Measurements from ENCODE around the gene MTR. TPM values are rescaled to one million over a fixed set of nuclear protein-coding genes. Genes with fewer than 3 reads are reported as not detected.

The MTR gene
- total RNA-seq, 4 donors from 2014 or later: 9.6 to 33.0 (median 24.8) TPM

DNA sequence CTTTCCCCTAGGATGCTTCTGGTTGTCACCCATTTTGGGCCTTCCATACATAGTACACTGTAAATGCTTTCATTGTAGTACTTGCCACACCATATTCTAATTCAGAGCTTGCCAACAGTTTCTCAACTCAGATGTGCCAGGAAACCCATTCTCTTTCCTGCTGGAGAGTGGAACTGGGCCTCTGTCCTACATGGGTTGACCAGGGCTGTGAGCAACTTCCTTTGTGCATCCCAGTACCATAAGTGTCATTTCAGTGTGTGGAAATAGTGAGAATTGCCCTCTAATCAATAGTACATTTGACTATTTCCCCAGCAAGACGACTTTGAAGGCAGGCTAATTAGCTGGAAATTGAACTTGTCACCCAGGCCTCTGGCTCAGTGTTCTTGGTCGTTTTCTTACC lies 74.8 kb downstream of the MTR start:
- Histone ChIP-seq H3K27ac (no peak overlapping the region), H3K36me3 (peaks cover 0 to 22% (median 0%) of the 10 kb centered on the region in 3 donors)
- TF ChIP-seq POLR2A (IDR thresholded peaks at IDR 0.05): no peak

GRCh38 chr1:236870721-236871120 lies 75.6 kb downstream of the MTR start:
- TF ChIP-seq POLR2A (IDR thresholded peaks at IDR 0.05): no peak
- TF ChIP-seq, protein P1, sequence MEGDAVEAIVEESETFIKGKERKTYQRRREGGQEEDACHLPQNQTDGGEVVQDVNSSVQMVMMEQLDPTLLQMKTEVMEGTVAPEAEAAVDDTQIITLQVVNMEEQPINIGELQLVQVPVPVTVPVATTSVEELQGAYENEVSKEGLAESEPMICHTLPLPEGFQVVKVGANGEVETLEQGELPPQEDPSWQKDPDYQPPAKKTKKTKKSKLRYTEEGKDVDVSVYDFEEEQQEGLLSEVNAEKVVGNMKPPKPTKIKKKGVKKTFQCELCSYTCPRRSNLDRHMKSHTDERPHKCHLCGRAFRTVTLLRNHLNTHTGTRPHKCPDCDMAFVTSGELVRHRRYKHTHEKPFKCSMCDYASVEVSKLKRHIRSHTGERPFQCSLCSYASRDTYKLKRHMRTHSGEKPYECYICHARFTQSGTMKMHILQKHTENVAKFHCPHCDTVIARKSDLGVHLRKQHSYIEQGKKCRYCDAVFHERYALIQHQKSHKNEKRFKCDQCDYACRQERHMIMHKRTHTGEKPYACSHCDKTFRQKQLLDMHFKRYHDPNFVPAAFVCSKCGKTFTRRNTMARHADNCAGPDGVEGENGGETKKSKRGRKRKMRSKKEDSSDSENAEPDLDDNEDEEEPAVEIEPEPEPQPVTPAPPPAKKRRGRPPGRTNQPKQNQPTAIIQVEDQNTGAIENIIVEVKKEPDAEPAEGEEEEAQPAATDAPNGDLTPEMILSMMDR (IDR thresholded peaks at IDR 0.05): no peak
- no peak for DNase-seq
- peaks cover 0 to 25% (median 0%) of the 10 kb centered on the region in 3 donors for H3K36me3 ChIP-seq

More for the DNA sequence above, 74.8 kb downstream of the MTR start:
- H3K4me3 ChIP-seq: no peak overlapping the region
- H3K27me3 ChIP-seq: no peaks in the 10 kb centered on the region
- no peaks in the 10 kb centered on the region for H3K9me3 ChIP-seq
- no peaks in the 10 kb centered on the region for H3K4me1 ChIP-seq
- DNase-seq: no peak

GRCh38 chr1:236872075-236872666 lies 77.1 kb downstream of the MTR start:
- Histone ChIP-seq H3K4me3 (no peak overlapping the region), H3K36me3 (peaks cover 0 to 39% (median 0%) of the 10 kb centered on the region in 3 donors), H3K27ac (no peak overlapping the region), H3K4me1 (no peaks in the 10 kb centered on the region), H3K9me3 (no peaks in the 10 kb centered on the region), H3K27me3 (no peaks in the 10 kb centered on the region)
- no peak for DNase-seq
- TF ChIP-seq POLR2A (IDR thresholded peaks at IDR 0.05): no peak
- TF ChIP-seq, protein P1 (IDR thresholded peaks at IDR 0.05): no peak

More at GRCh38 chr1:236870721-236871120, 75.6 kb downstream of the MTR start:
- H3K27me3 ChIP-seq: no peaks in the 10 kb centered on the region
- H3K27ac ChIP-seq: no peak overlapping the region
- no peak overlapping the region for H3K4me3 ChIP-seq
- no peaks in the 10 kb centered on the region for H3K4me1 ChIP-seq
- H3K9me3 ChIP-seq: no peaks in the 10 kb centered on the region

DNA sequence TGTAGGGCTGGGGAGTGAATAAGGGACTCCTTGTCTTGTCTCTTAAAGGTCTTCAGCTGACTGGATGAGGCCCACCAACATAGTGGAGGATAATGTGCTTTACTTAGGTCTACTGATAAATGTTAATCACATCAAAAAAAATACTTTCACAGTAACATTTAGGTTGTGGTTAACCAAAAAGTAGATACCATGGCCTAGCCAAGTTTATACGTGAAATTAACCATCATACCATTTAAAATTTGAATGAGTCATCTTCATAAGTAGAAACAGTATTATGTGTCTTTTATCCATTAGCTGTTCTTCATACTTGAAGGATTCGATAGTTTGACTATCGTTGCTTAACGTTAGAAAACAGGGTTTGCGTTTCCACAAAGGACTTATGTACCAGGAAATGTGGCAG lies 80.9 kb downstream of the MTR start:
- Histone ChIP-seq H3K9me3 (no peaks in the 10 kb centered on the region), H3K4me3 (no peak overlapping the region), H3K27ac (no peak overlapping the region), H3K27me3 (no peaks in the 10 kb centered on the region), H3K4me1 (no peaks in the 10 kb centered on the region), H3K36me3 (peaks cover 0 to 44% (median 0%) of the 10 kb centered on the region in 3 donors)
- TF ChIP-seq POLR2A (IDR thresholded peaks at IDR 0.05): no peak
- no peak for DNase-seq

- no peak overlapping the region for H3K4me3 ChIP-seq
- no peak overlapping the region for H3K27ac ChIP-seq
- no peak for TF ChIP-seq POLR2A (IDR thresholded peaks at IDR 0.05)
- TF ChIP-seq, protein P1 (IDR thresholded peaks at IDR 0.05): no peak
- H3K9me3 ChIP-seq: no peaks in the 10 kb centered on the region
- peaks cover 0 to 47% (median 0%) of the 10 kb centered on the region in 3 donors for H3K36me3 ChIP-seq
- H3K4me1 ChIP-seq: no peaks in the 10 kb centered on the region
- DNase-seq: no peak
- H3K27me3 ChIP-seq: no peaks in the 10 kb centered on the region
Observed at GRCh38 chr1:236877661-236878060, 82.6 kb downstream of the MTR start.

DNA sequence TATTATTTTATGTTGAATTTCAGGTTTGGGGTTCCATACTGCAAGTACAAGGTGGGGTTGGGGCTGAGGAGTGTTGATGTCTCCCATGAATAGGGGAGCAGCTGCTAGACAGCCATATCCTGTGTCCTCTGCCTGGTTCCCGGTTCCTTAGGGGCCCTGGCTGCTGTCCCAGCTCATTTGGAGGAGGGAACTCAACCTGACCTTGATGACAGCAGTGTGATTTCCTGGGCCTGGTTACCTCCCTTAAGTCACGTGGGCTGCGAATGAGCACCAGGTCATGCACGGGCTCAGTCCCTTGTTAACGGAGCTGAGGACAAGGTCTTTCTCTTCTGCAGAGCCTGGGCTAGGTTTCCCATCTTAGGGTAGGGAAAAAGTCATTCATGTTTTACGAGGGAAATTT lies 85.1 kb downstream of the MTR start:
- no peaks in the 10 kb centered on the region for H3K27me3 ChIP-seq
- H3K4me1 ChIP-seq: no peaks in the 10 kb centered on the region
- no peak overlapping the region for H3K27ac ChIP-seq
- no peak overlapping the region for H3K4me3 ChIP-seq
- TF ChIP-seq POLR2A (IDR thresholded peaks at IDR 0.05): no peak
- TF ChIP-seq, protein P1 (IDR thresholded peaks at IDR 0.05): no peak
- DNase-seq: no peak
- no peaks in the 10 kb centered on the region for H3K9me3 ChIP-seq
- H3K36me3 ChIP-seq: peaks cover 0 to 28% (median 0%) of the 10 kb centered on the region in 3 donors

All from Peyer's patch (tissue), 4 donors.